ENCODE results near the gene CBX2.
"Not testable (repeated sequence)": the region's sequence is repeated elsewhere in the genome, so short reads cannot be mapped to it uniquely, and the experiment has no call there.

The CBX2 gene

GRCh38 chr17:79742951-79743476 lies 34.9 kb upstream of the CBX2 start:
- DNase-seq (ENCODE audit: low read depth): no peak

DNA sequence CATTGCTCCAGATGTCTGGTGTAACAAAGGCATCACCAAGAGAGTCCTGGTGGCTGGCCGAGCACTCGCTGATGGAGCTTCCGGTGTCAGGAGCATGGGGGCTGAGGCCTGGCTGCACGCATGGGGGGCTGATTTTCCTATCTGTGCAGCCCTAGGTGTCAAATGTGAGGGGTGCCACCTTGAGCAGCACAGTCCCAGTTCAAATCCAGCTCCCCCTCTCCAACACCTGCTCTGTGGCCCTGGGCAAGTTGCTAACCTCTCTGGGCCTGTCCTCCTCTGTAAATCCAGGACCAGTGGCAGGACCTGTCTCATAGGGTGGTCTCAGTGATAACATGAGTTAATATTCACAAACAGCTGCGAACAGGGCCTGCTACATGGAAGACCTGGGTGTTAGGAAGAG lies 34.3 kb upstream of the CBX2 start:
- no peak for DNase-seq (ENCODE audit: low read depth)

GRCh38 chr17:79745641-79746105 lies 32.3 kb upstream of the CBX2 start:
- DNase-seq (ENCODE audit: low read depth): no peak

GRCh38 chr17:79746889-79747507 lies 30.9 kb upstream of the CBX2 start:
- no peak for DNase-seq (ENCODE audit: low read depth)

GRCh38 chr17:79747508-79748294 lies 30.2 kb upstream of the CBX2 start:
- DNase-seq (ENCODE audit: low read depth): no peak

- no peak for DNase-seq (ENCODE audit: low read depth)
These were observed 29.5 kb upstream of the CBX2 start for GRCh38 chr17:79748295-79749099.

GRCh38 chr17:79749156-79749815 lies 28.7 kb upstream of the CBX2 start:
- no peak for DNase-seq (ENCODE audit: low read depth)

GRCh38 chr17:79749958-79750357 lies 28.0 kb upstream of the CBX2 start:
- DNase-seq (ENCODE audit: low read depth): no peak

DNA sequence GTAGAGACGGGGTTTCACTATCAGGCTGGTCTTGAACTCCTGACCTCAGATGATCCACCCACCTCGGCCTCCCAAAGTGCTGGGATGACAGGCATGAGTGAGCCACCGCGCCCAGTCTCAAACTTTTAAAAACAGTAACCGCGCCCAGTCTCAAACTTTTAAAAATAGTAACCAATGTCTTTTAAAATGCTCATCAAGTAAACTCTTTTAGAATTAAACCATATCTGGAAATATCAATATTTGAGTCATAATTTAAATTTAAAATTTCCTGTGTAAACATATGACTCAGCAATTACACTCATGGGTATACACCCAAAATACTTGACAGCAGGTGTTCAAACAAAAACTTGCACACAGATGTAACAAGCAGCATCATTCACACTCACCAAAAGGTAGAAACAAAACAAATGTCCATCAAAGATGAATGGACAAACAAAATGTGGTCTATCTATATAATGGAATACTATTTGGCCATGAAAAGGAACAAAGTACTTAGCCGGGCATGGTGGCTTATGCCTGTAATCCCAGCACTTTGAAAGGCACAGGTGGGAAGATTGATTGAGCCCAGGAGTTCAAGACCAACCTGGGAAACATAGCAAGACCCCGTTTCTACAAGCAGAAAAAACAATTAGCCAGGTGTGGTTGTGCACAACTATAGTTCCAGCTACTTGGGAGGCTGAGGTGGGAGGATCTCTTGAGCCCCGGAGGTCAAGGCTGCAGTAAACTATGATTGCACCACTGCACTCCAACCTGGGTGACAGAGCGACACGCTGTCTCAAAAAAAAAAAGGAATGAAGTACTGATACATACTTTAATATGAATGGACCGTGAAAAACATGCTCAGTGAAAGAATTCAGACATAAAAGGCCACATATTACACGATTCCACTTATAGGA lies 27.1 kb upstream of the CBX2 start:
- DNase-seq (ENCODE audit: low read depth): no peak

- DNase-seq (ENCODE audit: low read depth): no peak
These were observed 25.8 kb upstream of the CBX2 start for GRCh38 chr17:79752175-79752574.

GRCh38 chr17:79754370-79754769 lies 23.6 kb upstream of the CBX2 start:
- no peak for DNase-seq (ENCODE audit: low read depth)

- DNase-seq (ENCODE audit: low read depth): not testable (repeated sequence)
These were observed 23.0 kb upstream of the CBX2 start for GRCh38 chr17:79754903-79755302.

DNA sequence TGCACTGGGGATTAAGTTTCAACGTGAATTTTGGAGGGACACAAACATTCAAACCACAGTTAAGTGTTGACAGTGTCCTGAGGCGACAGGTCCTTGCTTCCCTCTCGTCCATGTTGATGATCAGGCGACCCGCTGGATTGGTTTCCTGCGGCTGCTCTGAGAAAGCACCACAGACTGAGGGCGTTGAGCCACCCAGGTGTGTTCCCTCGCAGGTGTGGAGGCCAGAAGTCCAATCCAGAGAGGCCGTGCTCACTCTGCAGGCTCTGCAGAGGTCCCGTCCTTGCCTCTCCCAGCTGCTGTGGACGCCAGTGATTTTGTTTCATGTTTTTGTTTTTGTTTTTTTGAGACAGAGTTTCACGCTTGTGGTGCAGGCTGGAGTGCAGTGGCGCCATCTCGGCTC lies 22.4 kb upstream of the CBX2 start:
- DNase-seq (ENCODE audit: low read depth): no peak

GRCh38 chr17:79757140-79757745 lies 20.7 kb upstream of the CBX2 start:
- DNase-seq (ENCODE audit: low read depth): no peak

GRCh38 chr17:79758271-79758670 lies 19.7 kb upstream of the CBX2 start:
- DNase-seq (ENCODE audit: low read depth): no peak

DNA sequence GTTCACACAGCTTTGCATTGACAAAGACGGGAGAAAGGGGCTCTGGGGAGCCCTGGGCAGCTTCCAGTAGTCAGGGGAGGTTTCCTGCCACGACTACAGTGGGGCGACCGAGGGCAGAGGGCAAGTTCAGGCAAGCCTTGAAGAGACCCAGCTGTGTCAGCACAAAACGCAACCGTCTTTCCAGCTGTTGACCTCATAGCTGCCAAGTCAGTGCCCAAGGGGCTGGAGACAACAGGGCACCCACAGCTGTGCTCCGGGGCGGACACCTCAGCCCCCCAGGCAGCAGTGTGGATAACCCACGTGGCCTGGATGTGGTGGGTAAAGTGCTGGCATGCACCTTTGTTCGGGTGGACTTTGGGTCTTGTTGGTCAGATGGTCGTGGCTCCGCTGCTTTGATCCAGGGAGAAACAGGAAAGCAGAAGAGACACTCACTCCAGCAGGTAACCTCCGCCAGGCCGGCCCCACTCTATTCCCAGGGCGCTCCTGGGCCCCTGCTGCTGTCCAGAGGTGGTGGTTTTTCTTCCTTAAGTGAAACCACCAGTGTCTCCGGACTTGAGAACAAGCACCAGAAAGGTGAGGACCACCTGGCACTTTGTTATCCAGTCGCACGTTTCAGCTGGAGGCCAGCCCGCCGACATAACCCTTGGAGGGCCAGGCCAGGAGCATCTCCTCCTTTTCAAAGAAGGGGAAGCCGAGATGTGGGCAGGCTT lies 17.6 kb upstream of the CBX2 start:
- DNase-seq (ENCODE audit: low read depth): no peak

DNA sequence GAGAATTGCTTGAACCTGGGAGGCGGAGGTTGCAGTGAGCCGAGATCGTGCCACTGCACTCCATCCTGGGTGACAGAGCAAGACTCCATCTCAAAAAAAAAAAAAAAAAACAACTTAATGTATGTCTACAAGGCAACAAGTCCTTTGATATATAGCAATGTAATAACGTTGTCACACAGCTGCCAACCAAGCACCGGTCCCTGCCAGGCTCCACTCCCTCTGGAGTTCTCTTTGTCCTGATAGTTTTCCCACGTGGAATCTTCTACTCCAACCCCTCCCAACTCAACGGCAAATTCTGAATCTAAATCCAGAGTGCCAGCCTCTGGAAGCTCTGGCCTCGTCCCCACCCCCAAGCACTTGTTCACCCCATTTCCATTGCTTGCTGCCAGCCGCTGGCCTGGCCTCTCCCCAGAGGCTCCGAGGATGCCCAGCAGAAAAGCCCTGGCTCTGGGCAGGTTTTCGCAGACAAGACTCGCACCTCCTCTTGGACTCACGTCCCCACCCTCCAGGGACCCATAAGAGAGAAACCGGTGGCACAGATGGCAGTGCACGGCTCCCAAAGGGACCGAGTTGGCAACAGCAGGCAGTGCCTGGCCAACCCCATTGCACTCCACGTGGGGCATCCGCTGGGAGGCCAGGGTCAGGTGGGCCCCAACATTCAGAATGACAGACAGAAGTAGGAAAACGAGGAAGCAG lies 15.9 kb upstream of the CBX2 start:
- no peak for DNase-seq (ENCODE audit: low read depth)

- no peak for DNase-seq (ENCODE audit: low read depth)
These were observed 12.2 kb upstream of the CBX2 start for GRCh38 chr17:79765708-79766107.

All from stimulated activated CD8-positive, alpha-beta memory T cell treated with anti-CD3 and anti-CD28 coated beads, Interleukin-15, amount 100 ng/mL, for 24 hours (primary cell).